ENCODE results near the gene GLP1R. TPM values are rescaled to one million over a fixed set of nuclear protein-coding genes. Genes with fewer than 3 reads are reported as not detected.

GLP1R gene
- total and polyA plus RNA-seq, 2 donors (not counting 1 experiment from before 2014, with no cell fraction given): not detected

- no peaks in the 10 kb centered on the region for H3K9me3 Mint-ChIP-seq (ENCODE audit: insufficient read depth)
- H3K4me1 ChIP-seq (ENCODE audit: control insufficient read depth in 2 of 2, insufficient read depth in 2 of 2, low read length in 2 of 2): no peaks in the 10 kb centered on the region
- H3K27ac Mint-ChIP-seq: no peak overlapping the region
- POLR2A ChIA-PET: no interaction called here
- H3K9me3 ChIP-seq (ENCODE audit: control extremely low read depth in 1 of 3, control insufficient read depth in 2 of 3, insufficient read depth in 1 of 3, low read length in 2 of 3): no peaks in the 10 kb centered on the region
- H3K4me1 Mint-ChIP-seq: no peaks in the 10 kb centered on the region
- no peak overlapping the region for H3K4me3 ChIP-seq (ENCODE audit: control extremely low read depth in 1 of 5, extremely low read depth in 1 of 5, insufficient read depth in 1 of 5, low read depth in 2 of 5, low read length in 4 of 5)
- H3K27me3 ChIP-seq (replicated peaks in 1 of 4; ENCODE audit: control extremely low read depth in 1 of 4, control insufficient read depth in 3 of 4, insufficient read depth in 4 of 4, low read length in 3 of 4): peaks cover 0 to 3% (median 0%) of the 10 kb centered on the region in 4 experiments
- H3K79me2 ChIP-seq (ENCODE audit: control insufficient read depth, insufficient read depth, low read length): no peaks in the 10 kb centered on the region
- H2AFZ ChIP-seq (ENCODE audit: insufficient read depth, low read depth, low read length, poor library complexity, severe bottlenecking): no peak overlapping the region
- CTCF ChIA-PET: interaction anchor here (1.6 kb wide), 1 partner anchor 11 kb away, joined by 5 read pairs; no protein-coding TSS in a partner anchor
- H3K4me2 ChIP-seq (replicated peaks; ENCODE audit: low read depth, low read length, poor library complexity, severe bottlenecking): no peak overlapping the region
- H3K27ac ChIP-seq (ENCODE audit: low read length in 2 of 2): no peak overlapping the region
- ATAC-seq (ENCODE audit: low read depth): no peak
- peaks cover 3% of the 10 kb centered on the region for H3K27me3 Mint-ChIP-seq
- H4K20me1 ChIP-seq (ENCODE audit: control insufficient read depth, insufficient read depth, low read length, poor library complexity, severe bottlenecking): no peaks in the 10 kb centered on the region
- intact Hi-C loops (cut with micrococcal nuclease): no loop called here
- H3K9ac ChIP-seq (ENCODE audit: low read length): no peak overlapping the region
- no peak for TF ChIP-seq EZH2 (IDR thresholded peaks at IDR 0.05; ENCODE audit: borderline replicate concordance, insufficient read depth, low read depth, low read length, poor library complexity, severe bottlenecking)
- TF ChIP-seq CTCF (IDR thresholded peaks at IDR 0.05): no peak
- 85% methylated on average over 5 of the region's 5 CpGs for WGBS (ENCODE audit: insufficient coverage)
- no peaks in the 10 kb centered on the region for H3K36me3 ChIP-seq (replicated peaks in 1 of 2; ENCODE audit: control extremely low read depth in 1 of 2, control insufficient read depth in 1 of 2, extremely low read depth in 1 of 2, insufficient read depth in 2 of 2, low read length in 1 of 2)
- DNase-seq: no peak
- H3K4me3 Mint-ChIP-seq: no peak overlapping the region
These were observed 30.5 kb upstream of the GLP1R start for GRCh38 chr6:39018103-39018502.

- H2AFZ ChIP-seq (ENCODE audit: insufficient read depth, low read depth, low read length, poor library complexity, severe bottlenecking): no peak overlapping the region
- H3K4me3 ChIP-seq (ENCODE audit: control extremely low read depth in 1 of 5, extremely low read depth in 1 of 5, insufficient read depth in 1 of 5, low read depth in 2 of 5, low read length in 4 of 5): no peak overlapping the region
- DNase-seq (no peak), ATAC-seq (ENCODE audit: low read depth) (no peak)
- no peak overlapping the region for H3K27ac Mint-ChIP-seq
- CTCF ChIA-PET: no interaction called here
- WGBS (ENCODE audit: insufficient coverage): 100% methylated on average over 2 of the region's 2 CpGs
- H3K4me3 Mint-ChIP-seq: no peak overlapping the region
- TF ChIP-seq CTCF (IDR thresholded peaks at IDR 0.05) (no peak), EZH2 (IDR thresholded peaks at IDR 0.05; ENCODE audit: borderline replicate concordance, insufficient read depth, low read depth, low read length, poor library complexity, severe bottlenecking) (no peak)
- H3K9me3 Mint-ChIP-seq (ENCODE audit: insufficient read depth): no peaks in the 10 kb centered on the region
- POLR2A ChIA-PET: no interaction called here
- no peaks in the 10 kb centered on the region for H3K4me1 ChIP-seq (ENCODE audit: control insufficient read depth in 2 of 2, insufficient read depth in 2 of 2, low read length in 2 of 2)
- no peaks in the 10 kb centered on the region for H3K4me1 Mint-ChIP-seq
- H3K9ac ChIP-seq (ENCODE audit: low read length): no peak overlapping the region
- H3K79me2 ChIP-seq (ENCODE audit: control insufficient read depth, insufficient read depth, low read length): no peaks in the 10 kb centered on the region
- no peaks in the 10 kb centered on the region for H3K27me3 Mint-ChIP-seq
- H3K4me2 ChIP-seq (replicated peaks; ENCODE audit: low read depth, low read length, poor library complexity, severe bottlenecking): no peak overlapping the region
- H4K20me1 ChIP-seq (ENCODE audit: control insufficient read depth, insufficient read depth, low read length, poor library complexity, severe bottlenecking): no peaks in the 10 kb centered on the region
- H3K9me3 ChIP-seq (ENCODE audit: control extremely low read depth in 1 of 3, control insufficient read depth in 2 of 3, insufficient read depth in 1 of 3, low read length in 2 of 3): no peaks in the 10 kb centered on the region
- no peaks in the 10 kb centered on the region for H3K36me3 ChIP-seq (replicated peaks in 1 of 2; ENCODE audit: control extremely low read depth in 1 of 2, control insufficient read depth in 1 of 2, extremely low read depth in 1 of 2, insufficient read depth in 2 of 2, low read length in 1 of 2)
- intact Hi-C loops (cut with micrococcal nuclease): no loop called here
- no peak overlapping the region for H3K27ac ChIP-seq (ENCODE audit: low read length in 2 of 2)
- peaks cover 0 to 6% (median 1%) of the 10 kb centered on the region in 4 experiments for H3K27me3 ChIP-seq (replicated peaks in 1 of 4; ENCODE audit: control extremely low read depth in 1 of 4, control insufficient read depth in 3 of 4, insufficient read depth in 4 of 4, low read length in 3 of 4)
These were observed 28.4 kb upstream of the GLP1R start for GRCh38 chr6:39020136-39020535.

Data from B cell (primary cell).